SK-N-SH (cell line): ENCODE data around the gene ASGR1. TPM values are rescaled to one million over a fixed set of nuclear protein-coding genes. Genes with fewer than 3 reads are reported as not detected.

ENCODE experiments used
- CTCF ChIA-PET: fragments of 300-600, 350-600 bp; formaldehyde crosslinking; extraction: SDS; loops from one replicate; lab custom pipeline; 2021; lab: Yijun Ruan, JAX
- POLR2A ChIA-PET: fragments of 350-600 bp; sonication (Branson Sonifier 250); formaldehyde crosslinking; extraction: SDS; loops from one replicate; lab custom pipeline; 2020; ENCODE audit warnings: antibody characterized with exemption, inconsistent platforms; lab: Yijun Ruan, JAX
- DNase-seq: peaks from one replicate; pipeline ENCODE4 v3.0.0; 2012
- H2AFZ ChIP-seq: fragments of 200-600 bp; sonication (generic); 2 replicates; pipeline ENCODE4 v1.8.1; 2016; ENCODE audit warnings: antibody characterized with exemption, mild to moderate bottlenecking, low read depth
- H3F3A ChIP-seq: fragments of 200-600 bp; sonication (generic); replicated peaks from 2 replicates; pipeline ENCODE3; 2016; ENCODE audit warnings: antibody characterized with exemption, mild to moderate bottlenecking; ENCODE audit not compliant: insufficient read depth
- H3K27ac ChIP-seq, 2 experiments: fragments of 200-500 bp in 1 of 2; fragments of 200-600 bp in 1 of 2; sonication (Bioruptor generic) in 1 of 2; sonication (generic), shearing (Covaris generic) in 1 of 2; 2 replicates each; pipeline versions ENCODE4 v1.5.1 to v1.6.1; 2014 to 2016; ENCODE audit warnings: low read depth in 2 of 2, inconsistent platforms in 1 of 2, low read length in 1 of 2, mild to moderate bottlenecking in 1 of 2, mixed read lengths in 1 of 2
- H3K27me3 ChIP-seq: fragments of 200-600 bp; sonication (generic), shearing (Covaris generic); 2 replicates; pipeline ENCODE4 v1.6.1; 2016; ENCODE audit warnings: mixed run types; ENCODE audit not compliant: insufficient read depth
- H3K36me3 ChIP-seq, 2 experiments: fragments of 200-500 bp in 1 of 2; fragments of 200-600 bp in 1 of 2; sonication (Bioruptor generic) in 1 of 2; sonication (generic) in 1 of 2; replicated peaks in 1 of 2; 2 replicates each; pipeline versions ENCODE3 to v1.5.1; 2014 to 2016; ENCODE audit warnings: low read length in 1 of 2, mild to moderate bottlenecking in 1 of 2; ENCODE audit not compliant: insufficient read depth in 2 of 2, control insufficient read depth in 1 of 2
- H3K4me1 ChIP-seq, 2 experiments: fragments of 200-500 bp in 1 of 2; fragments of 200-600 bp in 1 of 2; sonication (Bioruptor generic) in 1 of 2; sonication (generic), shearing (Covaris generic) in 1 of 2; 2 replicates each; pipeline versions ENCODE4 v1.5.1 to v1.6.1; 2014 to 2016; ENCODE audit warnings: low read depth in 1 of 2, low read length in 1 of 2, mixed run types in 1 of 2; ENCODE audit not compliant: insufficient read depth in 2 of 2, control insufficient read depth in 1 of 2
- H3K4me2 ChIP-seq: fragments of 200-600 bp; sonication (generic), shearing (Covaris generic); 2 replicates; pipeline ENCODE4 v1.6.1; 2017; ENCODE audit warnings: mixed run types
- H3K4me3 ChIP-seq, 2 experiments: fragments of 200-500 bp in 1 of 2; fragments of 200-600 bp in 1 of 2; sonication (Bioruptor generic) in 1 of 2; sonication (generic), shearing (Covaris generic) in 1 of 2; 2 replicates each; pipeline versions ENCODE4 v1.5.1 to v1.8.1; 2014 to 2016; ENCODE audit warnings: low read depth in 2 of 2, inconsistent platforms in 1 of 2, low read length in 1 of 2, mild to moderate bottlenecking in 1 of 2, mixed read lengths in 1 of 2, moderate library complexity in 1 of 2
- H3K79me2 ChIP-seq: fragments of 200-600 bp; sonication (generic); 2 replicates; pipeline ENCODE4 v1.8.1; 2017; ENCODE audit warnings: mild to moderate bottlenecking; ENCODE audit not compliant: insufficient read depth
- H3K9ac ChIP-seq: fragments of 200-600 bp; sonication (generic); 2 replicates; pipeline ENCODE4 v1.6.1; 2017; ENCODE audit warnings: mixed run types
- H3K9me2 ChIP-seq: fragments of 200-600 bp; sonication (generic); 2 replicates; pipeline ENCODE4 v1.6.1; 2017; ENCODE audit warnings: mixed run types
- H3K9me3 ChIP-seq: fragments of 200-600 bp; sonication (generic); 2 replicates; pipeline ENCODE4 v1.6.1; 2017; ENCODE audit warnings: mixed run types, mild to moderate bottlenecking, moderate library complexity
- H4K20me1 ChIP-seq: fragments of 200-600 bp; sonication (generic); 2 replicates; pipeline ENCODE4 v1.6.1; 2017; ENCODE audit warnings: mild to moderate bottlenecking, mixed run types; ENCODE audit not compliant: insufficient read depth
- CHD2 ChIP-seq: fragments of 150-350 bp; IDR thresholded peaks from 2 replicates; pipeline ENCODE4 v1.6.1; 2018; ENCODE audit warnings: low read length; ENCODE audit not compliant: partially characterized antibody
- CTCF ChIP-seq: fragments of 200-600 bp; sonication (generic); IDR thresholded peaks from 2 replicates; pipeline ENCODE4 v1.6.1; 2017; ENCODE audit warnings: antibody characterized with exemption, mild to moderate bottlenecking, moderate library complexity
- ELF1 ChIP-seq: IDR thresholded peaks from 2 replicates; pipeline ENCODE4 v1.4.0; 2012
- EP300 ChIP-seq, 2 experiments: IDR thresholded peaks; 2 replicates each; pipeline versions ENCODE4 v1.4.0 to v1.6.1; 2012; ENCODE audit warnings: borderline replicate concordance in 1 of 2, low read depth in 1 of 2, low read length in 1 of 2
- EZH2phosphoT487 ChIP-seq: fragments of 200-600 bp; sonication (generic); IDR thresholded peaks from 2 replicates; pipeline ENCODE4 v1.6.1; 2017; ENCODE audit warnings: low read depth, mixed run types, mild to moderate bottlenecking, antibody characterized with exemption, moderate library complexity, borderline replicate concordance
- FOSL2 ChIP-seq: IDR thresholded peaks from 2 replicates; pipeline ENCODE4 v1.4.0; 2012; ENCODE audit warnings: low read depth, mild to moderate bottlenecking, moderate library complexity, borderline replicate concordance
- FOXJ3 ChIP-seq: sonication (generic); formaldehyde crosslinking; IDR thresholded peaks from 2 replicates; pipeline ENCODE4 v1.5.1; 2020; ENCODE audit warnings: mild to moderate bottlenecking, missing genetic modification reagents
- FOXM1 ChIP-seq: IDR thresholded peaks from 2 replicates; pipeline ENCODE4 v1.4.0; 2012; ENCODE audit warnings: low read depth, mild to moderate bottlenecking
- GABPA ChIP-seq: IDR thresholded peaks from 2 replicates; pipeline ENCODE4 v1.4.0; 2012; ENCODE audit warnings: low read depth, mild to moderate bottlenecking
- JUND ChIP-seq: IDR thresholded peaks from 2 replicates; pipeline ENCODE4 v1.4.0; 2012
- MAX ChIP-seq: IDR thresholded peaks from 2 replicates; pipeline ENCODE4 v1.4.0; 2012; ENCODE audit warnings: low read depth
- MEF2A ChIP-seq: IDR thresholded peaks from 2 replicates; pipeline ENCODE4 v1.4.0; 2012; ENCODE audit warnings: low read depth, borderline replicate concordance
- MXI1 ChIP-seq: IDR thresholded peaks from 2 replicates; pipeline ENCODE4 v1.6.1; 2012; ENCODE audit warnings: mild to moderate bottlenecking, low read depth, low read length, improper control_type of control experiment
- PBX3 ChIP-seq: IDR thresholded peaks from 2 replicates; pipeline ENCODE4; 2012
- RAD21 ChIP-seq: IDR thresholded peaks from 2 replicates; pipeline ENCODE4 v1.6.1; 2012; ENCODE audit warnings: mild to moderate bottlenecking, low read length
- RCOR1 ChIP-seq: fragments of 150-350 bp; IDR thresholded peaks from 2 replicates; pipeline ENCODE4 v1.6.1; 2017; ENCODE audit warnings: antibody characterized with exemption, low read length
- REST ChIP-seq: IDR thresholded peaks from 2 replicates; pipeline ENCODE4 v1.6.1; 2012; ENCODE audit warnings: mild to moderate bottlenecking, low read depth, low read length, moderate library complexity
- RFX5 ChIP-seq: IDR thresholded peaks from 2 replicates; pipeline ENCODE4 v1.6.1; 2012; ENCODE audit warnings: mild to moderate bottlenecking, improper control_type of control experiment, low read length
- SIN3A ChIP-seq: IDR thresholded peaks from 2 replicates; pipeline ENCODE4 v1.6.1; 2012; ENCODE audit warnings: low read depth, mild to moderate bottlenecking, low read length, moderate library complexity, borderline replicate concordance
- SMC3 ChIP-seq: IDR thresholded peaks from 2 replicates; pipeline ENCODE4 v1.6.1; 2012; ENCODE audit warnings: low read depth, low read length, improper control_type of control experiment
- TCF12 ChIP-seq: IDR thresholded peaks from 2 replicates; pipeline ENCODE4 v1.4.0; 2012
- TEAD4 ChIP-seq: IDR thresholded peaks from 2 replicates; pipeline ENCODE4 v1.4.0; 2012; ENCODE audit warnings: mild to moderate bottlenecking, borderline replicate concordance; ENCODE audit not compliant: insufficient read depth
- USF1 ChIP-seq: IDR thresholded peaks from 2 replicates; pipeline ENCODE4 v1.4.0; 2012; ENCODE audit warnings: low read depth, borderline replicate concordance
- USF2 ChIP-seq: fragments of 150-350 bp; IDR thresholded peaks from 2 replicates; pipeline ENCODE4 v1.6.1; 2017; ENCODE audit warnings: antibody characterized with exemption, low read length, low read depth, borderline replicate concordance
- YY1 ChIP-seq: IDR thresholded peaks from 2 replicates; pipeline ENCODE4 v1.4.0; 2012; ENCODE audit warnings: low read depth, mild to moderate bottlenecking
- WGBS: methylation state at CpG from one replicate; pipeline ENCODE4 v1.1.6; 2017; ENCODE audit warnings: low lambda C conversion rate; 5-methylcytosine and 5-hydroxymethylcytosine counted together
- polyA plus RNA-seq, 3 experiments: library from polyadenylated mRNA; depleted of rRNA; stranded (reverse); fragments of >200 nt; gene quantifications; 2 replicates each; pipeline ENCODE4 v1.2.3, GENCODE V29; 2012

Gene ASGR1
- polyA plus RNA-seq, 1 of the 3 experiments (the other 2 are of a cell fraction): 2.1 TPM

- Histone ChIP-seq H3K4me1 (no peaks in the 10 kb centered on the region), H3K27ac (no peak overlapping the region), H2AFZ (no peak overlapping the region), H3K4me3 (no peak overlapping the region), H3K9me3 (no peaks in the 10 kb centered on the region), H3K36me3 (peaks cover 15 to 37% of the 10 kb centered on the region in 2 experiments), H3K9me2 (no peaks in the 10 kb centered on the region), H3K9ac (no peak overlapping the region), H3K27me3 (no peaks in the 10 kb centered on the region), H3K4me2 (no peak overlapping the region), H3F3A (no peaks in the 10 kb centered on the region), H4K20me1 (no peaks in the 10 kb centered on the region), H3K79me2 (no peaks in the 10 kb centered on the region)
- ChIA-PET POLR2A (no interaction called here), CTCF (interaction anchor here (0.8 to 1.5 kb wide), 2 partner anchors 23 to 140 kb away, joined by 3 to 4 read pairs; no protein-coding TSS in a partner anchor)
- peak; percentile 86 for DNase-seq
- 85% methylated on average over 25 of the region's 26 CpGs for WGBS
- TF ChIP-seq USF2 (no peak), YY1 (0 out of 2 replicates have a peak, but pooled peaks have one; percentile 36), REST (peak; percentile 87), GABPA (no peak; the same call in 1 of the 2 replicates), MEF2A (no peak), FOXM1 (no peak), SIN3A (no peak), RFX5 (no peak), SMC3 (no peak), ELF1 (no peak), CHD2 (peak; percentile 75), RCOR1 (no peak), EP300 (IDR thresholded peaks at IDR 0.05; ENCODE audit: borderline replicate concordance in 1 of 2, low read depth in 1 of 2, low read length in 1 of 2) (no peak), FOSL2 (peak; percentile 62), MXI1 (no peak), RAD21 (no peak), EZH2phosphoT487 (no peak), TEAD4 (no peak), TCF12 (no peak), FOXJ3 (CRISPR knock-in tag) (no peak), MAX (no peak), JUND (peak; percentile 68), CTCF (no peak), USF1 (peak; percentile 81; the same call in 1 of the 2 replicates), PBX3 (peak; percentile 26; the same call in 1 of the 2 replicates)
Measured at GRCh38 chr17:7191571-7192270, 12.6 kb upstream of the ASGR1 start.
